HG02759 (cell line): ENCODE data around the gene TCF19.
"Not testable (repeated sequence)": the region's sequence is repeated elsewhere in the genome, so short reads cannot be mapped to it uniquely, and the experiment has no call there.

Source experiments
- ATAC-seq: cut with Tn5 transposase; IDR thresholded peaks from one replicate; pipeline ENCODE4 v1.9.1; 2021; ENCODE audit warnings: mild to moderate bottlenecking, moderate library complexity; ENCODE audit not compliant: unreplicated experiment

The TCF19 gene

DNA sequence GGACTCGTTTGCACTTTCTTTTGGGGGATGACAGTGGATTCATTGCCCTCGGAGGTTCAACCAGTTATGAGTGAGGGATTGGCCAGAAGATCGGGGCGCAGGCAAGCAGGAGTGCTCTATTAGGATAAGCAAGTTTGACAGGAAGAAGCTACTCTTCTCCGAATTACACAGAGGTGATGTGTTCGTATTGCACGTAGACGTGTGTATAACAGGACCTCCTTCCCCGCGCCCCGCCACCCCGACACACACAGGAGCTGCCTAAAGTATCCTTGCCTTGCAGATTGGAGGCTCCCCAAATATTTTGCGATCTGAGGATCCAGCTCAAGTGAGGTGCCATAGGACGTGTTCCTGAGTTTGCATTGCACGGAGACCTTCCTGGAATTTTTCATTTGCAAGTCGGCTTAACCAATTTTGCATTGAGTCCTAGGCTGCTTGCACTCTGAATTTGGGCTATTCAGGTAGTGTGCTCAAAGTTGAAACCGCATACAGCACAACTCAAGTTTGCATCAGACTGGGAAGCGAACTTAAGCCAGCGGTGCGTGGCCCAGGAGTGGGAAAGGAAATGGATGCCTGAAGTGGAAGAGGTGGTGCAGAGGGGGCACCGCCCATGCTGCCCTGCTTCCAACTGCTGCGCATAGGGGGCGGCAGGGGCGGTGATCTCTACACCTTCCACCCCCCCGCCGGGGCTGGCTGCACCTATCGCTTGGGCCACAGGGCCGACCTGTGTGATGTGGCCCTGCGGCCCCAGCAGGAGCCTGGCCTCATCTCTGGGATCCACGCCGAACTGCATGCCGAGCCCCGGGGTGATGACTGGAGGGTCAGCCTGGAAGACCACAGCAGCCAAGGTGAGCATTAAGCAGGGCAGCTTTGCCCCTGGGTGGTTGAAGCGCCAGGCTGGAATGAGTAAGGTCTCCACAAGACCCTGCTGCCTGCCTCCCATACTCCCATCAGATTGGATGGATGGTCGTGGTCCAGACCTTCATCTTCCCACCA lies 770 bp downstream of the TCF19 start:
- ATAC-seq, result peak; percentile 1

DNA sequence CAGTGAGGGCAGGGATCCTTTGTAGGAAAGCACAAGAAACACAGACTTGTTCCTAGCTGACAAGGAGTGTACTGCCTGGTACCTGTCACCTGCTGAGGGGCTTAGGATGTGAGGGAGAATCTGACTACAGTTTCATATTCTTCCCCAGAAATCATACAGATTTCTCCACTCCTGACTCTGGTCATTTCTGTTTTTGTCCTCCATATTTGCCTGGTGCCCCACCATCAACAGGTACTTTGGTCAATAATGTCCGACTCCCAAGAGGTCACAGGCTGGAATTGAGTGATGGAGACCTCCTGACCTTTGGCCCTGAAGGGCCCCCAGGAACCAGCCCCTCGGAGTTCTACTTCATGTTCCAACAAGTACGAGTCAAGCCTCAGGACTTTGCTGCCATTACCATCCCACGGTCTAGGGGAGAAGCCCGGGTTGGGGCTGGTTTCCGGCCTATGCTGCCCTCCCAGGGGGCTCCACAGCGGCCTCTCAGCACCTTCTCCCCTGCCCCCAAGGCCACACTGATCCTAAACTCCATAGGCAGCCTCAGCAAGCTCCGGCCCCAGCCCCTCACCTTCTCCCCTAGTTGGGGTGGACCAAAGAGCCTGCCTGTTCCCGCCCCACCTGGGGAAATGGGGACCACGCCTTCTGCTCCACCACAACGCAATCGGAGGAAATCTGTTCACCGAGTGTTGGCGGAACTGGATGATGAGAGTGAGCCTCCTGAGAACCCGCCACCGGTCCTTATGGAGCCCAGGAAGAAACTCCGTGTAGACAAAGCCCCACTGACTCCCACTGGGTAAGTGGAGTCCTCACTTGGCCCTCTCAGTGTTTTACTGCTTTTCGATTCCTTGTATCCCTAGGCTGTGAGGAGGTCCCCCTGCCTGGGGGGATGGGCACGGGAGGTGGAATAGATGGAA lies 3.1 kb downstream of the TCF19 start:
- no peak for ATAC-seq

DNA sequence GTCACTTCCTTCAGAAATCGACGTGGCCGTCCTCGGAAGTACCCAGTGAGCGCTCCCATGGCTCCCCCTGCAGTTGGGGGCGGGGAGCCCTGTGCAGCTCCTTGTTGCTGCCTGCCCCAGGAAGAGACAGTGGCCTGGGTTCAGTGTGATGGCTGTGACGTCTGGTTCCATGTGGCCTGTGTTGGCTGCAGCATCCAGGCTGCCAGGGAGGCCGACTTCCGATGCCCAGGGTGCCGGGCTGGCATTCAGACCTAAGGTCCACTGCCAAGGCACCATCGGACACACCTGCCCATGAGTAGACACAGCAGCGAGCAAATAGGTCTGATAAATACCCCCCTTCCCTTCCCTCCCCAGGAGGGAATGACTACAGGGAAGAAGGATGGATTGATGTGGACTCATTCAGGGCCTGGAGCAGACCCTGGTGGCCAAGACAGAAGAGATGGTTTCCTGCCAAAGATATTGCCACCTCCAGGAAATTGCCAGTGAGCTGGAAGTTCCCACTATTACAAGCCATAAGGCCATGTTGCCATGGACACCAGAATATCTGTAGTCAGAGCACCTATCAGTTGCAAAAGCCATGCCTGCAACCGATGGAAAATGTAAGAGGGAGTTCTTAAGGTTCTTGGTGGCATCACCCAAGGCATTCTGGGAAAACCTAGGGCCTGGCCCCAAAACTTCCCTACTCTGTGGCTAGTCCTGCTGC lies 4.2 kb downstream of the TCF19 start:
- no peak for ATAC-seq

DNA sequence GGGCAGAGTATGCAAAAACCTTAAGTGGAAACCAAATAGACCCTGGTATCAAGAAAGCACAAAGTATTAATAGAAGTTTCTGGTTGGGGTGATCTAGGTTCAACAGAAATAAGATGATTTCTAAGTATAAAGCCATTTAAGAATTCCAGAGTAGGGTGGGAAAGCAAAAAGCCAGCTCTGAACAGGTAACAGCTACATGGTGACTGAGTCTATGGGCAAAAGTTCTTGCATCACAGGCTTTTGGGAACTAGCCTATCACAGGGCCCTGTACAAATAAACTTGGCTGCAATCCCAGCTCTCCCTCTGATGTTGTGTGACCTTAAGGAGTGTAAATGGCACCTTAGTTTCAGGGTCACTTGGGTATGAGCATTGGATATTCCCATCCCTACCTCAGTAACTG lies 5.5 kb downstream of the TCF19 start:
- ATAC-seq, result no peak

DNA sequence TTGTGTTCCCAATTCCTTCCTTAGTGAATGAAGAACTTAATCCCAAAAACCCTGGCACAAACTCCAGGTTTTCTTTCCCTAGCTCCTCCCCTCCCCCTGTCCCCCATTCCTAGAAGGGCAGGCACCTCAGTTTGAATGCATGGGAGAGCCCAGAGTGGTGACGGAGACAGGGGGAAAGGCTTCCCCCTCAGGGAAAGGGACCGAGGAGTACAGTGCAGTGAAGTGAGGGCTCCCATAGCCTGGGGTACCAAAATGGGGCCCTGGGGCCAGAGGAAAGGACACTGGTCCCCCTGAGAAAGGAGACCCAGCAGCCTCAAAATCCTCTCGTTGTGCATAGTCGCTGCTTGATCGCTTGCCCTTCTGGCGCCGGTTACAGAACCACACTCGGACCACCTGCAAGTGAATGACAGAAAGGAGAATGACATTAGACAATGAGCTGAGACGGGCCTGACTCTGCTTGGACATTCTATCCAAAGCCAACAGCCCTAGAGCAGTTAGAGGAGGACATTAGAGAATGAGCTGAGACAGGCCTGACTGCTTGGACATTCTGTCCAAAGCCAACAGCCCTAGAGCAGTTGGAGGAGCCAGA lies 6.2 kb downstream of the TCF19 start:
- ATAC-seq, result not testable (repeated sequence)

DNA sequence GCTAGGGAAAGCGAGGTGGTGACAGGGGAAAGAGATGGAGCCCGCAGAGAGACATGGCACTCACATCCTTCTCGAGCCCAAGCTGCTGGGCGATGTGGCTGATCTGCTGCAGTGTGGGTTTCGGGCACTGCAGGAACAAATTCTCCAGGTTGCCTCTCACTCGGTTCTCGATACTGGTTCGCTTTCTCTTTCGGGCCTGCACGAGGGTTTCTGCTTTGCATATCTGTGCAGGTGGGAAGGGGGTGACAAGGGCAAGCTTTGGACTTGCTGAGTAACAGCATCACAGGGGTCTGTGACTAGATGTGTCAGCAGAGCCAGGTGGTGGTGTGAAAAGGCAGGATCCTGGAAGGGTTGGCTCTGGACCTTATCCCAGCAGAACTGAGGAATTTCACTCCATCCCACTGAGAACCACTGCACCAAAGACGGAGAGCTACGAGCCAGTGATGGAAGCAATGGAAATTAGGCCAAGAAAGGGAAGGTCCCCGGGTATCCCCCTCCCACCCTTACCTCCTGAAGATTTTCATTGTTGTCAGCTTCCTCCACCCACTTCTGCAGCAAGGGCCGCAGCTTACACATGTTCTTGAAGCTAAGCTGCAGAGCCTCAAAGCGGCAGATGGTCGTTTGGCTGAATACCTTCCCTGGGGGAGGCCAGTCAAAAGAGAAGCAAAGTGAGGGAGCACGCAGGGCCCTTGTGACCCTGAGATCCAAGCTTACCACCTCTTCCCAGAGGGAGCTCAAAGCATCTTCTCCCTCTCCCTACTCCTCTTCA lies 6.9 kb downstream of the TCF19 start:
- ATAC-seq, result peak; percentile 81

DNA sequence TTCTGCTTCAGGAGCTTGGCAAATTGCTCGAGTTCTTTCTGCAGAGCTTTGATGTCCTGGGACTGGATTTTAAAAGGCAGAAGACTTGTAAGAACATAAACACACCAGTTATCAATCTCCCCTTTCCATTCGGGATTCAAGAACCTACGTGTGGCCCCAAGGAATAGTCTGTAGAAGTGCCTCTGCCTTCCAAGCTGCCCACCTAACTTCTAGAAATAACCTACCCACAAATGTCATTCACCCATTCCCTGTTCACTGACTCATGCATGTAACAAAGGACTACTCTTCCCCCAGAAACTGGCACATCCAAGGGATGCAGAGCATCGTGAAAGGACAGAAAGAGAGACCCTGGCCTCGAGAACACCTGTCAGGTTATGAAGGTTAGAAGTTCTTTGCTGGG lies 7.6 kb downstream of the TCF19 start:
- ATAC-seq, result no peak

DNA sequence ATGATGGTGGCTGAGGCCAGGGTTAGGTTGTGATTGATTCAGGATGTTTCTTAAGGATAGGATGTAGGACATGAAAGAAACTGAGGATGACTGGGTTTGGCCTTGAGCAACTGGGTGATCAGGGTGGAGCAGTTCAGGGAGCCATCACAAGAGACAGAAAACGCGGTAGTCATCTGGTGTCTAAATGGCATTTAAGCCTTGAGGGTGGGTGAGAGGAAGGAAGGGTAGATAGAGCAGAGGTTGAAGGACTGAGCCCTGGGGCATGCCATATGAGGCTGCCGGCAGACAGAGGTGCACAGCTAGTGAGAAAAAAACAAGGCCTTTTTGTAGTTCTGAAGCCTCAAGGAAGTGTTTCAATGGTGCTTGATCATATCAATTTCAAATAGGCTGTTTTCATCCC lies 10.2 kb downstream of the TCF19 start:
- no peak for ATAC-seq

GRCh38 chr6:31169123-31169857 lies 10.9 kb downstream of the TCF19 start:
- no peak for ATAC-seq

DNA sequence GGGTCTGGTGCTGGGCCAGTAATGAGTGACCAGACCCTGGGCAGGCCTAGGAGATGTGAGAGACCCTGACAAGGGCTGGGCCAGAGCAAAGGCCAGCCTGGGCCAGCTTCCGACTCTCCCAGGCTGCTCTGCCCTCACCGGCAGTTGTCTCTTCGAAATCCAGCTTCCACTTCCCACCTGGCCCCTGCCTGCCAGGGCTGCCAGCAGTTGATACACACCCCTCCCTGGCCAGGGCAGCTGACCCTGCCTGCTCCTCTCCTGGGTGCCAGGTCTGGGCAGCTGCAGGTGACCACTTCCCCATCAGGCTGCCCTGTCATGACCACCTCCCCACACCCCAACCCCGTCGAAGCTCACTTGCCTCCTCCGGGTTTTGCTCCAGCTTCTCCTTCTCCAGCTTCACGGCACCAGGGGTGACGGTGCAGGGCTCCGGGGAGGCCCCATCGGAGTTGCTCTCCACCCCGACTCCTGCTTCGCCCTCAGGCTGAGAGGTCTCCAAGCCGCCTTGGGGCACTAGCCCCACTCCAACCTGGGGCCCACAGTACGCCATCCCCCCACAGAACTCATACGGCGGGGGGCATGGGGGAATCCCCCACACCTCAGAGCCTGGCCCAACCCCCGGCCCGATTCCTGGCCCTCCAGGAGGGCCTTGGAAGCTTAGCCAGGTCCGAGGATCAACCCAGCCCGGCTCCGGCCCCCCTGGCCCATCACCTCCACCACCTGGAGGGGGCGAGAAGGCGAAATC lies 11.6 kb downstream of the TCF19 start:
- not testable (repeated sequence) for ATAC-seq

DNA sequence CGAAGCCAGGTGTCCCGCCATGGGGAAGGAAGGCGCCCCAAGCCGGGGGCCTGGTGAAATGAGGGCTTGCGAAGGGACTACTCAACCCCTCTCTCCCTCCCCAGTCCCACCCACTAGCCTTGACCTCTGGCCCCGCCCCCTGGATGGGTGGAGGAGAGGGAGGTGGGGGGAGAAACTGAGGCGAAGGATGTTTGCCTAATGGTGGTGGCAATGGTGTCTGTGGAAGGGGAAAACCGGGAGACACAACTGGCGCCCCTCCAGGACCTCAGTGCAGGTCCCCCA lies 12.2 kb downstream of the TCF19 start, which contains the start of gene POU5F1:
TSS of gene POU5F1 (minus strand) at position 83 of the 282 bp plus-strand sequence. CDS start at position 21, 62 bp downstream.
- no peak for ATAC-seq

- ATAC-seq, result no peak
These were observed 12.7 kb downstream of the TCF19 start for GRCh38 chr6:31170987-31171671.

GRCh38 chr6:31171931-31172905 lies 13.8 kb downstream of the TCF19 start:
- no peak for ATAC-seq

DNA sequence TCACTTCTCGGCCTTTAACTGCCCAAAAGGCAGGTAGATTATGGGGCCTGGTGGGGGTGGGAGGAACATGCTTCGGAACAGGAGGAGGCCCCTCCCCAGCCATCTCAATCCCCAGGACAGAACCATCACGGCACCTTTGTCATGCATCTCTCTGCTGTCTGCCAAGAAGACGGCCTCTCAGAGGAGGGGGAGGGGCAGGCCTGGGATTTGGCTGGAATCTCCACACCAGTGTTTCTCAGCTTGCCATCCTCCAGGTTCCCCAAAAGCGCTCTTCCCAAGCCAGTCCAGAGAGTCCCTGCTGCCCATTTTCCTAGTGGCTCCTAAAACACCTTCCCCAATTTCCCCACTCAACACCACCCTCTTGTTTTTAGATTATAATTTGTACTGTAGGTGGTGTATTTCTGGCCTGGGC lies 14.6 kb downstream of the TCF19 start:
- ATAC-seq, result no peak

DNA sequence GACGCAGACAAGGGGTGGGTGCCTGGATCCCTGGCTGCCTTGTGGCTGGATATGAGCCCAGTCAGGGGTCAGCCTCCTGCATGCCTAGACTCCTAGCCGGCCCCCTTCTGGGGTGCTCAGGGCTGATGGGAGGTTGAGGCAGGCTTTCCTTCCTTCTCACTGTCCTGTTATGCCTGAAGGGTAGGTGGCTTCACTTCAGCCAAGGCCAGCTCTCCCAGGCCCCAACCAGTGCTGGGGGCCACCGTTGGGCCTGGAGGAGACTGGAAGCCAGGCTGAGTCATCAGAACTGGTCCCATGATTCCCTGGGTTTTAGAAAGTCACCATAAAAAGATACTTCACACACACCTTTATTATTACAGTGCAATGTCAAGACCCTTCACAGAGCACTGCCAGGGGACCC lies 15.0 kb downstream of the TCF19 start:
- no peak for ATAC-seq

- ATAC-seq, result no peak
These were observed 16.0 kb downstream of the TCF19 start for GRCh38 chr6:31174378-31174777.

DNA sequence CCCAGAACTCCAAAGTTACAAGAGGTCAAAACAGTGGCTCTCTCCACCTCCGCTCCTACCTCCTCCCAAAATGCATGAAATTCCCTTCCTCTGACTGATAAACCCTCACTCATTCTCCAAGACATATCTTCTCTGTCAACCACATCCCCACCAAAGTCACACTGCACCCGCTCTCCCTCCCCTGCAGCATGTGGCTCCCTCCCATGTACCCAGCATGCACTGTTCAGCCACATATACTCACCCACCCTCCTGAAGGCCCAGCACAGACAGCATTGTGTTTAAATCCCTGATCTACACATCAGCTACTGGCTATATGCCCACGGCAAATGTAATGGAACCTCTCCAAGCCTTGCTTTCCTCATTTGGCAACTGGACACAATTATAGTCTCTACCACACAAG lies 17.6 kb downstream of the TCF19 start:
- no peak for ATAC-seq
